Measurements from ENCODE around the gene RAET1G. TPM values are rescaled to one million over a fixed set of nuclear protein-coding genes. Genes with fewer than 3 reads are reported as not detected.
"Not testable (repeated sequence)": the region's sequence is repeated elsewhere in the genome, so short reads cannot be mapped to it uniquely, and the experiment has no call there.

Gene RAET1G
- total and polyA plus RNA-seq, 2 experiments from 2014 or later = 8.9 to 15.8 TPM

DNA sequence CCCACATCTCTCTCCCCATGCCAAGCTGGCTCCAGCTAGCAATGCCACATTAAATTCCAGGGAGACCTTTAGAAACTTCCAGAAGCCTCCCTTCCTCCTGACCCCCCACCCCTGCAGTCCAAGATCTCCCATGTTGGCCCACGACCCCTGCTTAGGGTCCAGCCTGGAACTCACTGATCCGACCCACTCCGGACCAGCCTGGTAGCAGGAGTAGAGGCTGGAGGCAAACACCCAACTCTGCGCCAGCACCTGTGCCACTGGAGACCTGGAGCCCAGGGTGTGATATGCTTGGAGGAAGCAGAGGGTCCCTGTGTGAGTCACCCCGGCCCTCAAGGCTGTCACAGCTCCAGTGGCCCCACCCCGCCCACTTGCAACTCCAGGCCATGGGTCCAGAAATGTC is 37.6 kb upstream of the RAET1G start:
- Histone ChIP-seq H3K36me3 (ENCODE audit: low read depth) (no peaks in the 10 kb centered on the region), H3K79me2 (ENCODE audit: insufficient read depth) (no peaks in the 10 kb centered on the region), H2AFZ (no peak overlapping the region), H3K4me2 (ENCODE audit: unreplicated experiment) (no peak overlapping the region), H3F3A (ENCODE audit: insufficient read depth) (no peaks in the 10 kb centered on the region), H4K20me1 (ENCODE audit: insufficient read depth) (no peaks in the 10 kb centered on the region), H3K27me3 (replicated peaks; ENCODE audit: insufficient read depth) (peaks cover 38% of the 10 kb centered on the region), H3K9me2 (ENCODE audit: insufficient read depth) (no peaks in the 10 kb centered on the region), H3K4me1 (ENCODE audit: insufficient read depth) (peaks cover 6% of the 10 kb centered on the region; the same call in 1 of the 2 replicates), H3K9me3 (ENCODE audit: low read depth) (no peaks in the 10 kb centered on the region), H3K4me3 (no peak overlapping the region), H3K9ac (no peak overlapping the region), H3K27ac (no peak overlapping the region)
- no peak for DNase-seq
- in situ Hi-C loops (cut with MboI) = no loop called here
- TF ChIP-seq EZH2phosphoT487 (IDR thresholded peaks at IDR 0.05; ENCODE audit: insufficient read depth, low read depth) = no peak
- TF ChIP-seq EZH2 (IDR thresholded peaks at IDR 0.05; ENCODE audit: insufficient read depth, poor library complexity, severe bottlenecking) = no peak
- WGBS, 2 experiments (ENCODE audit: low coverage in 1 of 2, low lambda C conversion rate in 2 of 2, missing lambda C conversion rate in 2 of 2) = 49 to 50% methylated on average over 6 of the region's 6 CpGs

DNA sequence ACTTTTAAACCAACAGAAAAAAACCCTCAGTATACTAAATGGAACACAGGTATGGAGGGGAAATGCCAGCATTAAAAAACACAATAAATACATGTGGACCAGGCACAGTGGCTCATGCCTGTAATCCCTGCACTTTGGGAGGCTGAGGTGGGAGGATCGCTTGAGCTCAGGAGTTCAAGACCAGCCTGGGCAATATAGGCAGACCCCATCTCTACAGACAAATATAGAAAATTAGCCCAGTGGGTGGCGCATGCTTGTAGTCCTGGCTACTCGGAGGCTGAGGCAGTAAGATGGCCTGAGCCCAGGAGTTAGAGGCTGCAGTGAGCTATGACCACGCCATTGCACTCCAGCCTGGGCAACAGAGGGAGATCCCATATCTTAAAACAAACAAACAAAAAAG is 36.9 kb upstream of the RAET1G start:
- WGBS, 2 experiments (ENCODE audit: low coverage in 1 of 2, low lambda C conversion rate in 2 of 2, missing lambda C conversion rate in 2 of 2) = 72 to 80% methylated on average over 4 of the region's 4 CpGs
- H2AFZ ChIP-seq; H3K4me1 ChIP-seq (ENCODE audit: insufficient read depth); H3K27ac ChIP-seq; H3K4me2 ChIP-seq (ENCODE audit: unreplicated experiment); H3K79me2 ChIP-seq (ENCODE audit: insufficient read depth); H3K9me2 ChIP-seq (ENCODE audit: insufficient read depth); DNase-seq; in situ Hi-C loops (cut with MboI); H4K20me1 ChIP-seq (ENCODE audit: insufficient read depth); H3K36me3 ChIP-seq (ENCODE audit: low read depth); H3F3A ChIP-seq (ENCODE audit: insufficient read depth); H3K9ac ChIP-seq; H3K4me3 ChIP-seq; H3K9me3 ChIP-seq (ENCODE audit: low read depth): not testable (repeated sequence)
- H3K27me3 ChIP-seq (replicated peaks; ENCODE audit: insufficient read depth) = peaks cover 40% of the 10 kb centered on the region

DNA sequence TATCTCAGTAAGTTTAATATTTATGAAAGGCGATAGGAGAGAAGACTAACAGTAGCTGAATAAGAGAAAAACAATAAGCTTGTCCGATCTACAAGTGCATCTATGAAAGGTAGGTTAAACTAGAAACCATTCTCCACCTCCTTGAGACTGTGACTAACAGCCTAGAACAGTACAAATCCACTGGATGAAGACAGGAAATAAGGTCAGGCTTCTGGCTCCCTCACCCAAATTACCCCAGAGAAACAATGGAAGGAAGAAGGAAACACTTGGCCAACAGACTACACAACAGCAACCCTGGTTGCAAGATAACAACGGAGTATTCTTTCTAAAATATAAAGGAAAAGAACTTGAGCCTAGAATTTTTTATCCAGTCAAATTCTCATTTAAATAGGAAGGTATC is 35.2 kb upstream of the RAET1G start:
- H3K27ac ChIP-seq; H3K4me3 ChIP-seq; H3K9ac ChIP-seq; in situ Hi-C loops (cut with MboI); H3F3A ChIP-seq (ENCODE audit: insufficient read depth); H3K79me2 ChIP-seq (ENCODE audit: insufficient read depth); H3K36me3 ChIP-seq (ENCODE audit: low read depth); H3K4me2 ChIP-seq (ENCODE audit: unreplicated experiment); H3K9me2 ChIP-seq (ENCODE audit: insufficient read depth); DNase-seq; H3K9me3 ChIP-seq (ENCODE audit: low read depth); H4K20me1 ChIP-seq (ENCODE audit: insufficient read depth); H2AFZ ChIP-seq; H3K4me1 ChIP-seq (ENCODE audit: insufficient read depth): not testable (repeated sequence)
- 40 to 52% methylated on average over 3 of the region's 3 CpGs for WGBS, 2 experiments (ENCODE audit: low coverage in 1 of 2, low lambda C conversion rate in 2 of 2, missing lambda C conversion rate in 2 of 2)
- peaks cover 45% of the 10 kb centered on the region for H3K27me3 ChIP-seq (replicated peaks; ENCODE audit: insufficient read depth)

DNA sequence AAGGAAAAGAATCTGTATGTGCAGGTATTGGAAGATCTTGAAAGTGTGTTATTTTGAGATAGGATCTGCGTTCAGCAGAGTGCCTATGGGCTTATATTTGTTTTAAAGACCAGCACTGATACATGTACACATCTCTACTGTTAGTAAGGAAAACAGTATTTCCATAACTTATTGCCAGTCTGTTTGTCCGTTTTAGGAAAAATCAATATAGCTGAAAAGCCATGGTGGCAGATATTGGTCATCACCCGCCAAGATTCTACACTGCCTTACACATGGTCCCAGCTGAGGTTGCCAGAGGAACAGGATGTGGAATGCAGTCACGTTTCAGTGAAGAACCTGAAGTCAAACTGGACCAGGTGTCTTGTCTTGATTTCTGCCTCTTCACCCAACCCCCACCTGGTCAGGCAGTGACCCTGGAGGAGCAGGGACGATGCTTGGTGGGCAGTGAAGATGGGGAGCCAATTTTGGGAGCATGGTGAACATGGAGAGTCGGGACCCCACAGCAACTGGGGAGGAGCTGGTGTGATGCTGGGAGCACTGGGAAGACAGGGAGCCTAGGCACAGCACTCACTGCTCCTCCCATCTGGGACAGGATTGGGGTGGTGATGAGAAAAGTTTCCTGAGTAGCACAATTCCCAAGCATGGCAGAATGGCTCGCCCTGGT is 32.9 kb upstream of the RAET1G start:
- H3K9me3 ChIP-seq (ENCODE audit: low read depth); H3F3A ChIP-seq (ENCODE audit: insufficient read depth); H3K79me2 ChIP-seq (ENCODE audit: insufficient read depth); H4K20me1 ChIP-seq (ENCODE audit: insufficient read depth); H3K9me2 ChIP-seq (ENCODE audit: insufficient read depth); H3K36me3 ChIP-seq (ENCODE audit: low read depth); H3K4me1 ChIP-seq (ENCODE audit: insufficient read depth); H2AFZ ChIP-seq; H3K9ac ChIP-seq; in situ Hi-C loops (cut with MboI); H3K4me3 ChIP-seq; H3K27ac ChIP-seq; H3K4me2 ChIP-seq (ENCODE audit: unreplicated experiment); DNase-seq: not testable (repeated sequence)
- WGBS, 2 experiments (ENCODE audit: low coverage in 1 of 2, low lambda C conversion rate in 2 of 2, missing lambda C conversion rate in 2 of 2) = 29 to 30% methylated on average over 7 of the region's 7 CpGs
- H3K27me3 ChIP-seq (replicated peaks; ENCODE audit: insufficient read depth) = peaks cover 51% of the 10 kb centered on the region

DNA sequence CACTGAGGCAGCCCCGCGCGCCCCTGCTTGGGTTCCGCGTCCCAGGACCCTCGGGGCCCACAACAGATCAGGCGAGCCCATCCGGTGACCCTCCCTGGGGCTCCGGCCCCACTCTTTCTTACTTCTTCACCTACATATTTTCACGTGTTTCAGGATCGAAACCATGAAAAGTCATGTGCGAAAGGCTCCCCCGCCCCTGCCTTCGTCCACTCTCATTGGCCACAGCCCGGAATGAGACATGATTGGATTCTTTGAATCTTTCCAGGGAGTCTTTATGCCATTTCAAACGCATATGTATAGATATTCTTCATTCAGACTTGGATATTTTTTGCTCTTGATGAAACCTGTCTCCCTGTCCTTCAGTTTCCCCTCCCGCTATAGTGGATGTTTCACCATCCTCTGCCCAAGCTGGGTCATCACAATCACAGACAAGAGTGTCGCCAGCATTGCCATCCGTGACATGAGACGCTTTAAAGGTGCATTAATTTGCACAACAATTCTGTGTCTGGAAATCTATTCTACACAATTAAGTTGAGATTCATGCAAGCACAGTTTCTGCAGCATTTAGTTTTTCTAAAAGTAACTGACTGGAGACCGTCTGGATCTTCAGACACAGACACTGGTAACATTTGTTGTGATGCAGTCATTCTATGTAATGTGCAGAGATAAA is 32.2 kb upstream of the RAET1G start:
- H3K27ac ChIP-seq; H3K36me3 ChIP-seq (ENCODE audit: low read depth); H2AFZ ChIP-seq; H3K9me2 ChIP-seq (ENCODE audit: insufficient read depth); DNase-seq; H3K79me2 ChIP-seq (ENCODE audit: insufficient read depth); H3F3A ChIP-seq (ENCODE audit: insufficient read depth); H3K4me3 ChIP-seq; H3K4me1 ChIP-seq (ENCODE audit: insufficient read depth); in situ Hi-C loops (cut with MboI); H3K4me2 ChIP-seq (ENCODE audit: unreplicated experiment); H3K9me3 ChIP-seq (ENCODE audit: low read depth); H3K9ac ChIP-seq; H4K20me1 ChIP-seq (ENCODE audit: insufficient read depth): not testable (repeated sequence)
- WGBS, 2 experiments (ENCODE audit: low coverage in 1 of 2, low lambda C conversion rate in 2 of 2, missing lambda C conversion rate in 2 of 2) = 22 to 24% methylated on average over 14 of the region's 21 CpGs
- peaks cover 51% of the 10 kb centered on the region for H3K27me3 ChIP-seq (replicated peaks; ENCODE audit: insufficient read depth)
- TF ChIP-seq EZH2 (IDR thresholded peaks at IDR 0.05; ENCODE audit: insufficient read depth, poor library complexity, severe bottlenecking) = peak; percentile 70

DNA sequence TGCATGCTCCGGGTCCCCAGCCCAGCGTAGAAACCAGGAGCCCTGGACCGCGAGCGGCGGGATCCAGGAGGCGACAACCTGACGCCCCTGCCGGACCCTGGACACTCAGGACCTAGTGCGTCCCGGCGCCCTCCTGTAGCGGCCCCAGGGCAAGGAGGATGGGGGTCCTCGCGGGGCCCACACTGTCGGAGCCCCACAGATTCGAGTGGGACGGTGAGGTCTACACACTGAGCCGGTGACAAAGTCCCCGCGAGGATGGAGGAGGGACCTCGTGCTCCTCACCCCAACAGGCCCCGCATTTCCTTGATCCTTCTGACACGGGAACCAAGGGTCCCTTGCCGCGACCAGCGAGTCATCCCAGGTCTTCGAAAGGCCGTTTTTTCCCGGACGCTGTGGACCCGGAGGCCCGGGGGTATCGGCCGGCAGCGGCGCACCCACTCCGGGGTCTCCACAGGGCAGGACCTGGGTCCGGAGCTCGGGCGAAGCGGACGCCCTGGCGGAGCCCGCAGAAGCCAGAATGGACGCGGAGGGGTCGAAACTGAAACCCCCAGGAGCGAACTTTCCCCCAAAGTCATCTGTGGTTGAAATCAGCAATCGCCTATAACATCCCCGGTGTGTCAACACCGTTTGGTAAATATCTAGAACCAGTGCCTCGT is 31.5 kb upstream of the RAET1G start:
- H3K79me2 ChIP-seq (ENCODE audit: insufficient read depth); DNase-seq; H3K4me1 ChIP-seq (ENCODE audit: insufficient read depth); H3K27ac ChIP-seq; H3K36me3 ChIP-seq (ENCODE audit: low read depth); H3K9me2 ChIP-seq (ENCODE audit: insufficient read depth); H4K20me1 ChIP-seq (ENCODE audit: insufficient read depth); H2AFZ ChIP-seq; H3K9me3 ChIP-seq (ENCODE audit: low read depth); in situ Hi-C loops (cut with MboI); H3F3A ChIP-seq (ENCODE audit: insufficient read depth); H3K9ac ChIP-seq; H3K4me3 ChIP-seq: not testable (repeated sequence)
- Histone ChIP-seq H3K4me2 (ENCODE audit: unreplicated experiment) (peak overlapping the region; percentile 28), H3K27me3 (replicated peaks; ENCODE audit: insufficient read depth) (peaks cover 51% of the 10 kb centered on the region)
- 6 to 9% methylated on average over 33 to 35 of the region's 53 CpGs for WGBS, 2 experiments (ENCODE audit: low coverage in 1 of 2, low lambda C conversion rate in 2 of 2, missing lambda C conversion rate in 2 of 2)

DNA sequence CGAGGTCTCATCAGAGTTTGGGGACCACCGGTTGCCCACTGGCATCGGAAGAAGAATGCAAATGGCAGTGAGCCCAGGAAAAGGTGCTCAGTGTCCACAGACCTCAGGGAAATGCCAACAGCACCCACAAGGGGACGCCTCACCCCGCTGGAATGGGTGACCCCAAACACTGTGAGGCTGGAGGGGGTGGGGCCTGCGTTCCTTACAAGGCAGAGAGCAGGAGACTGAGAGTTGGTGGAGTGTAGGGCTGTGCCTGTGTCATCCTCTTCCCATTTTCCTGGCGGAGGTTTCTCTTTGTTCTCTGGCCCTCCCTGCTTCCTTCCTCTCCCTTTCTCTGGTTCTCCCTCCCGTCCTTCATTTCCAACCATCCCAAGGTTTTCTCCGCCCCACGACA is 31.0 kb upstream of the RAET1G start:
- H4K20me1 ChIP-seq (ENCODE audit: insufficient read depth); in situ Hi-C loops (cut with MboI); H3K9ac ChIP-seq; H3K4me1 ChIP-seq (ENCODE audit: insufficient read depth); H3K9me2 ChIP-seq (ENCODE audit: insufficient read depth); H3K9me3 ChIP-seq (ENCODE audit: low read depth); H3K36me3 ChIP-seq (ENCODE audit: low read depth); DNase-seq; H3K4me3 ChIP-seq; H3K27ac ChIP-seq; H3F3A ChIP-seq (ENCODE audit: insufficient read depth); H3K79me2 ChIP-seq (ENCODE audit: insufficient read depth); H2AFZ ChIP-seq: not testable (repeated sequence)
- WGBS, 2 experiments (ENCODE audit: low coverage in 1 of 2, low lambda C conversion rate in 2 of 2, missing lambda C conversion rate in 2 of 2) = 5% methylated on average over 5 of the region's 10 CpGs; no CpG with 5 or more reads in 1 of the 2 experiments
- Histone ChIP-seq H3K4me2 (ENCODE audit: unreplicated experiment) (peak overlapping the region; percentile 28), H3K27me3 (replicated peaks; ENCODE audit: insufficient read depth) (peaks cover 46% of the 10 kb centered on the region)
